Colonic mucosa (tissue), 4 donors: Measurements from ENCODE around the gene MSMO1. TPM values are rescaled to one million over a fixed set of nuclear protein-coding genes. Genes with fewer than 3 reads are reported as not detected.
"Not testable (repeated sequence)": the region's sequence is repeated elsewhere in the genome, so short reads cannot be mapped to it uniquely, and the experiment has no call there.

Source experiments
- DNase-seq: peaks from one replicate; pipeline ENCODE4 v3.0.0-alpha.2; 2020
- H3K27ac ChIP-seq: fragments of 200-600 bp; one replicate; pipeline ENCODE4 v1.8.0; 2021
- H3K27me3 ChIP-seq: fragments of 200-600 bp; one replicate; pipeline ENCODE4 v1.8.0; 2021
- H3K36me3 ChIP-seq: fragments of 200-600 bp; one replicate; pipeline ENCODE4 v1.8.0; 2021
- H3K4me1 ChIP-seq: fragments of 200-600 bp; one replicate; pipeline ENCODE4 v1.8.0; 2021; ENCODE audit warnings: mild to moderate bottlenecking
- H3K4me3 ChIP-seq: fragments of 200-600 bp; one replicate; pipeline ENCODE4 v1.8.0; 2021
- H3K9ac ChIP-seq, 2 donors: one replicate each; pipeline ENCODE4 v1.7.0; 2013; ENCODE audit warnings: control low read depth in 2 of 2, low read depth in 2 of 2, low read length in 2 of 2
- H3K9me3 ChIP-seq: fragments of 200-600 bp; one replicate; pipeline ENCODE4 v1.8.0; 2021
- intact Hi-C: fragments of 100-400 bp; cut with DNase I; formaldehyde crosslinking; loops from one replicate; pipeline ENCODE4 v1.14.1; 2022
- total RNA-seq, 2 donors: library from RNA; stranded (reverse); fragmentation: NEBNext Ultra II Directional in 1 of 2; extraction: Animal tissue kit (Norgen Biotek cat#: 25700) in 1 of 2; gene quantifications; one replicate each; pipeline ENCODE4 v1.2.1, GENCODE V29; 2021
- TF ChIP-seq, protein P1 (sequence below): fragments of 200-600 bp; IDR thresholded peaks from one replicate; pipeline ENCODE4 v1.8.0; 2022; ENCODE audit warnings: antibody characterized with exemption, mild to moderate bottlenecking
- donor health status: healthy.
- donor health status: DM: no; HTN: no; CAD: no.
- donor health status: DM: no; HTN: no; CAD: no.

The MSMO1 gene
- total RNA-seq, 2 donors from 2014 or later = 51.7 to 290 TPM

DNA sequence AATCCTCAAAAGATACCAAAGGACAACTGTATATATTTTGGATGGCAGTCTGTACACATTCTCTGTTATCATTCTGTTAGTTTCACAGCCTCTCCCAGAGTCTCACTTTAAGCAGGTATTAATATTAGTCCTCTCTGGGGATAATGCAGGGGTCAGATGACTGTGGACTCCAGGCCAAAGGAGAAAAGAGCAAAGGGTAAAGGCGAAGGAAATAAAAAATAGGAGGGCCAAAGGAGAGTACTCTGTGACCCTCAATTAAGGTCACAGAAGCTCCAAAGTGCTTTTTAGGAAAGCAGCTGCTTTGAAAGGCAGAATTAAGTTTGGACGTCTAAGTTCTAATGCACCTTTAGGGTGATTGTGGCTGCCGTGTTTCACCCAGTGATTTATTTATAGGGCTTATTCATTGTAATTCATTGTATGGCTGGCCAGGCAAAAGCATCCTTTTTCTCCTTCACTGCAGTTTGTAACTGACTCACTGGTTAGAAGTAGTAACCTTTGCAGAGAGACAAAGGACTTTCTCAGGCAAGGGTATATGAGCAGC, 7.8 kb downstream of the MSMO1 start:
- intact Hi-C loops = no loop called here

DNA sequence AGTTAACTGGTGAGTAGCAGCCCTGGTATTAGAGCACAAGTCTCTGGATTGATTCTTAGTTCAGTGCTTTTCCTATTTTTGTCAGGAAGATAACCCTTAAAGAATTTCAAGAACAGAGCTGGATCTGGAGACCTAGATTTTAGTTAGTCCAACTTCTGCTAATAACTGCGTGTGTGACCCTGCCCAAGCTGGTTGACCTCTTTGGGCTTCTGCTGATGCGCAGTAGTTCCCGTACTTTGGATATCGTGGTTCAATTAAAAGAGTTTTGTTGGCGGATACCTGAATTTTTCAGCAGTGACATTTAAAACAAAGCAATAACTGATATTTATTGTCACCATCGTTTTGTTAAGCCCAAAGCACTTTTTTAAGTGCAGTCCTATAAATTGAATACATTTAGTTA, 9.3 kb downstream of the MSMO1 start:
- intact Hi-C loops = no loop called here
- peaks cover 13% of the 10 kb centered on the region for H3K36me3 ChIP-seq

More for the DNA sequence above, 7.8 kb downstream of the MSMO1 start:
- TF ChIP-seq, protein P1, sequence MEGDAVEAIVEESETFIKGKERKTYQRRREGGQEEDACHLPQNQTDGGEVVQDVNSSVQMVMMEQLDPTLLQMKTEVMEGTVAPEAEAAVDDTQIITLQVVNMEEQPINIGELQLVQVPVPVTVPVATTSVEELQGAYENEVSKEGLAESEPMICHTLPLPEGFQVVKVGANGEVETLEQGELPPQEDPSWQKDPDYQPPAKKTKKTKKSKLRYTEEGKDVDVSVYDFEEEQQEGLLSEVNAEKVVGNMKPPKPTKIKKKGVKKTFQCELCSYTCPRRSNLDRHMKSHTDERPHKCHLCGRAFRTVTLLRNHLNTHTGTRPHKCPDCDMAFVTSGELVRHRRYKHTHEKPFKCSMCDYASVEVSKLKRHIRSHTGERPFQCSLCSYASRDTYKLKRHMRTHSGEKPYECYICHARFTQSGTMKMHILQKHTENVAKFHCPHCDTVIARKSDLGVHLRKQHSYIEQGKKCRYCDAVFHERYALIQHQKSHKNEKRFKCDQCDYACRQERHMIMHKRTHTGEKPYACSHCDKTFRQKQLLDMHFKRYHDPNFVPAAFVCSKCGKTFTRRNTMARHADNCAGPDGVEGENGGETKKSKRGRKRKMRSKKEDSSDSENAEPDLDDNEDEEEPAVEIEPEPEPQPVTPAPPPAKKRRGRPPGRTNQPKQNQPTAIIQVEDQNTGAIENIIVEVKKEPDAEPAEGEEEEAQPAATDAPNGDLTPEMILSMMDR = no peak
- no peak for DNase-seq
- Histone ChIP-seq H3K36me3 (peaks cover 6% of the 10 kb centered on the region), H3K4me3 (no peak overlapping the region), H3K9me3 (no peaks in the 10 kb centered on the region), H3K27me3 (no peaks in the 10 kb centered on the region), H3K4me1 (no peaks in the 10 kb centered on the region), H3K27ac (no peak overlapping the region), H3K9ac (no peak overlapping the region)

DNA sequence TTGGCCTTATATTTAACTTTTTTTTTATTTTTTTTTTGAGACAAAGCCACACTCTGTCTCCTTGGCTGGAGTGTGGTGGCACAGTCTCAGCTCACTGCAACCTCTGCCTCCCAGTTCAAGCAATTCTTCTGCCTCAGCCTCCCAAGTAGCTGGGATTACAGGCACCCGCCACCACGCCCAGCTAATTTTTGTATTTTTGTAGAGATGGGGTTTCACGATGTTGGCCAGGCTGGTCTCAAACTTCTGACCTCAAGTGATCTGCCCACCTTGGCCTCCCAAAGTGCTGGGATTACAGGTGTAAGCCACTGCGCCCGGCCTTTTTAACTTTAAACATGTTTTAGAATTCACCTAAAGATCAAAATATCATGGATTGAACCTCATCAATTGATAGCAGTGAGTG, 14.9 kb downstream of the MSMO1 start:
- H3K4me3 ChIP-seq, H3K36me3 ChIP-seq, DNase-seq, H3K9ac ChIP-seq, H3K27ac ChIP-seq, H3K27me3 ChIP-seq, intact Hi-C loops, H3K9me3 ChIP-seq, H3K4me1 ChIP-seq: not testable (repeated sequence)

More for the DNA sequence above, 9.3 kb downstream of the MSMO1 start:
- Histone ChIP-seq H3K9ac (no peak overlapping the region), H3K4me3 (no peak overlapping the region), H3K4me1 (no peaks in the 10 kb centered on the region), H3K9me3 (no peaks in the 10 kb centered on the region), H3K27me3 (no peaks in the 10 kb centered on the region), H3K27ac (no peak overlapping the region)
- no peak for DNase-seq
- TF ChIP-seq, protein P1 = no peak

DNA sequence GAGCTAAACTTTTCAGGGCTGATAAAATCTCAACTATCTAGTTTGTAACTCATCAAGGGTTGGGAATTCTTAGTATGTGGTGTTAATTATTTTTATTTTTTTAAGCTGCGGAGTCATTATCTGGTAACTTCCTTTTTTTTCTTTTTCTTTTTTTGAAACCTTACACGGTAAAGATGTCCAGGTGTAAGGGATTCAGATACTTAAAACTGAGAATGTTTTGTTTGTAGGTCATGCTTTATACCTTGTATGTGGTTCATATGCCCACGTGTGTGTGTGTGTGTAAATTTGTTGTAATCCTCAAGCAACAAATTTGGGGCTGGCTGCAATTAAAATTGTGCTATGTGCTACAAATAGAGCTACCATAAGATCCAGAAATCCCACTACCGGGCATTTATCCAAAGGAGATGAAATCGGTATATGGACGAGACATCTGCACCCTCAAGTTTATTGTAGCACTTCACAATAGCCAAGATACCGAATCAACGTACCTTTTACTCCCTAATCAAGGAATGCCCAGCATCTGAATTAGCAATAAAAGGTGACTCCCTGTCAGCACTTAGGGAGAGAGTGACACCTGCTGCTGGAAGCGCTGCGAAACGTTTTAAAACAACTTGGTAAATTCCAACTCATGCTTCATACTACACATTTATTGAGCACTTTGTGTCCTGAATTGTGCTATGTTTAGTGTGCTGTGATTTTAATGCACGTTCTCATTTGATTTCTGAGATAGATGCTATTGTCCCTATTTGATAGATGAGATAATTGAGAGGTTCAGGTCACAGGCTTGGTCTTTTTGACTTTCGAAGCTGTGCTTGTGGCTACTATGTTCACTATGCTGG, 16.1 kb downstream of the MSMO1 start:
- no peak for DNase-seq
- peaks cover 7% of the 10 kb centered on the region for H3K36me3 ChIP-seq
- intact Hi-C loops = no loop called here
- no peak overlapping the region for H3K9ac ChIP-seq
- no peak overlapping the region for H3K4me3 ChIP-seq
- no peaks in the 10 kb centered on the region for H3K27me3 ChIP-seq
- no peak overlapping the region for H3K27ac ChIP-seq
- H3K9me3 ChIP-seq = no peaks in the 10 kb centered on the region
- TF ChIP-seq, protein P1 = no peak
- no peaks in the 10 kb centered on the region for H3K4me1 ChIP-seq

DNA sequence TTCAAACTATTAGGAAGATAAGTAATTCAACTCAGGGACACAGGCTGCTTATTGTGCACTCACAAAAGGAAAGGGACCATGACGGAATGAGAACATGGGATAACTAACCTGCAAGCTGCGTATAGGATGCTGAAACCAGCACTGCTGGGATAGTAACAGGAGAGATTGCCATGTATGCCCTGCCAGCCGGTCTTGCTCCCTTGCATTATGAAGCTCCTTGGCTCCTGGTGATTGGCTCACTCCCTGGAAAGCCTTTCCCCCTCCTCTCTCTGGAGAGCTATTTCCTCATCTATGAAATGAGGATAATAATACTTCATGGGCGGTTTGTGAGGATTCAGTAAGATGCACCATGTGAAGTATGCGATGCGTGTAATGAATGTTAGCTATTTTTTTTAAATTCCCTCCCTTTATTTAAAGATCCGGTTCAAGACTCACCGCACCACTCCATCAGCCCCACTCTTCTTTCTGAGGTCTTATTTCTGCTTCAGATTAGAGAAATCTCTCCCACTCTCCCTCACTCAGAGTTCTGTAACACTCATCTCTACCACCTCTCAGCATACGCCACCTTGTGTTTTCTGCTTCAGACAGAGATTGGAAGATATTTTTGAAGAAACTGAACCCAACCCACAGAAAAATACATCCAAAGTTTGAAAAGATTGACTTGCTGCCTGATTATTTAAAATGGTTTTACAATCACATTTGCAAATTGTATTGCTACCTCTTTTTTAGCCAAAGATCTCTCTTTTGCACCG, 18.4 kb downstream of the MSMO1 start:
- Histone ChIP-seq H3K9me3 (no peaks in the 10 kb centered on the region), H3K9ac (no peak overlapping the region), H3K27me3 (no peaks in the 10 kb centered on the region), H3K4me1 (no peaks in the 10 kb centered on the region), H3K4me3 (no peak overlapping the region), H3K36me3 (peaks cover 7% of the 10 kb centered on the region), H3K27ac (no peak overlapping the region)
- TF ChIP-seq, protein P1 = no peak
- DNase-seq = no peak
- intact Hi-C loops = loop anchor here (5.0 kb wide), 1 partner anchor 214 kb away; no protein-coding TSS in a partner anchor
